Measurements from ENCODE around the gene CNEP1R1.
"Not testable (repeated sequence)": the region's sequence is repeated elsewhere in the genome, so short reads cannot be mapped to it uniquely, and the experiment has no call there.

The CNEP1R1 gene

DNA sequence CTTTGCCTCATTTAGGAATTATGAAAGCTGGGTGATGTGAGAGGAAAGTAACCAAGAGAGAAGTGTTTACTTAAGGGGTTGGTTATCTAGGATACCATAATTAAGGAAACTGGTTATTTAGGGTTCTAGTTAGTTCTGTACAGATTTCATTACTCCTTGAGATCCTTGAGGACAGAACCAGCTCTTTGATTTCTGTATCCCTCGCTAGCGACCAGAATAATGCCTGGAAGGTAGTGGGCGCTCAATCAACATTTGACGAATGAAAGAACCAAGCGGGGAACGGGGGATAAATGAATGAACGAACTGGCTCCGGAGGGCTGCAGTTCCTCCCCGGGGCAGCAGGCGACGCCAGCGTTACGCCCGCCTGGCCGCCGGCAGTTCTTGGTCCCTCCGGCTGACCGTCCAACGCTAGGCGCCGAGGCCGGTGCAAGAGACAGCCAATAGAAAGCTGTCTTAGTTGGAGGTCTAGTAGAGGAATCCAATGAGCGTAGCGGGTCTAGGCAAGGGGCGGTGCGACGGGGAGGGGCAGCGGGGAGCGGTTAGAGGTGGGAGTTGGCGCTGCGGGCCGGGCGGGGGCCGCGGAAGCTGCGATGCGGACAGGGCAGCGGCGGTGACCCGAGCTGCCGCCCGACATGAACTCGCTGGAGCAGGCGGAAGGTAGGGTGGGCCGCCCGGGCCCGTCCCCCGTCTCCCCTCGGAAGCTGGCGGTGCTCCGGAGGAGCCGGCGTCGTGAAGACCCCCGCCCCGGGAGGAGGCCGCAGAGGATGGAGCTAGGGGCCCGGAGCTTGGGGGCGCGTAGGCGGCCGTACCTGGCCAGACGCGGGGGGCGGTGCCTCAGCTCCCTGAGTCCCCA, at the start of gene CNEP1R1:
CNEP1R1 (plus strand) TSS at position 542 of the 853 bp plus-strand sequence; CDS start at position 633, 91 bp downstream.
- peak; percentile 98 for DNase-seq

GRCh38 chr16:49977427-49977826, 47.6 kb upstream of the CNEP1R1 start:
- no peak for DNase-seq

GRCh38 chr16:49978569-49979326, 46.3 kb upstream of the CNEP1R1 start:
- no peak for DNase-seq

GRCh38 chr16:49980166-49980565, 44.9 kb upstream of the CNEP1R1 start:
- no peak for DNase-seq

GRCh38 chr16:49986351-49987124, 38.5 kb upstream of the CNEP1R1 start:
- no peak for DNase-seq

GRCh38 chr16:49987381-49987780, 37.6 kb upstream of the CNEP1R1 start:
- DNase-seq, result no peak

- no peak for DNase-seq
These were observed 32.2 kb upstream of the CNEP1R1 start for GRCh38 chr16:49992825-49993224.

DNA sequence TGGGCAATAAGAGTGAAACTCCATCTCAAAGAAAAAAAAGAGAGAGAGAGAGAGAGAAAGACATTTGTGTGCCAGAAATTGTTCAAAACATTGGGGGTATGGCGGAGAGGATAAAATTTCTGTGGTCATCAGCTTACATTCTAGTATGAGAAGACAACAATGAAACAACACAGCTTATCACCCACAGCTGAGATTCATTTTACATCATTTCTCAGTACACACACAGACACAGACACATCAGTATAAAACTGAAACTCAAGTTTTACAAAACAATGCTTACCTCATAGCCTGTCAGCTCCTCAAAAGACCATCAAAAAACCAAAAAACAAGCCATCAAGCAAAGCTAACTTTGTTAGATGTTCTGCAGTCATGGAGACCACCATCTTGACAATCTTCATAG, 31.4 kb upstream of the CNEP1R1 start:
- DNase-seq, result no peak

GRCh38 chr16:49994006-49994405, 31.0 kb upstream of the CNEP1R1 start:
- no peak for DNase-seq

DNA sequence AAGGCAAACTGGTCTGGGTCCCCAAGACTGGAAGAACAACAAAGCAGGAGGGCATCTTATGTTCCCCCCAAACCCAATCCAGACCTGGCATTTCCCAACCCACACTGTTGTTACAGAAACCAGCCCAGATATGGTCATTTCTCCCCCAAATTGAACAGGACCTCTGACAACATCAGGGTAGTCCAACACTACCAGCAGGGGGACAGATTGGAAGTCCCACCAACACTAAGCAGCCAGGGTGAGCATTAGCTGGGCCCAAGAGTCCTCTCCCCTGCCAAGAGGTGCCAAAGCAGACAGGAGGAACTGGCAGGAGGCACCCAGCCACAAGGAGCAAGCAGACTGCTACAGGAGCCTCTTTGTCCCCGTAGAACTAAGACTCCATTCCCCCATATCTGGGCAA, 29.3 kb upstream of the CNEP1R1 start:
- DNase-seq, result no peak

- no peak for DNase-seq
These were observed 27.2 kb upstream of the CNEP1R1 start for GRCh38 chr16:49997721-49998251.

GRCh38 chr16:49998991-49999390, 26.0 kb upstream of the CNEP1R1 start:
- DNase-seq, result no peak

- no peak for DNase-seq
These were observed 23.9 kb upstream of the CNEP1R1 start for GRCh38 chr16:50001144-50001543.

DNA sequence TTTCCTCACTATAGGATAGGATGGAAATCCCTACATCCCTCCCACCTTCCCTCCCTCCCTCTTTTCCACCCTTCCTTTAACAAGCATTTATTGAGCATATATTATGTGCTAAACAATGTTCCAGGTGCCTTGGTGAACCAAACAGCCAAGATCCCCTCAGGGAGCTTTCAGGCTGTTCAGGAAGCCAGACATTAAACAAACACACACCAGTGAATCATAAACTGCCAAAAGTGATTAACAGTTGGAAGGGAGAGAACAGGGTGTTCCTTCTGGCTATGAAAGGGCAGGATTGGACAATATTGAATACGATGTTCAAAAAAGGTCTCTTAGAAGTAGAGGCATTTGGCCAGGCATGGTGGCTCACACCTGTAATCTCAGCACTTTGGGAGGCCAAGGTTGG, 22.8 kb upstream of the CNEP1R1 start:
- no peak for DNase-seq

DNA sequence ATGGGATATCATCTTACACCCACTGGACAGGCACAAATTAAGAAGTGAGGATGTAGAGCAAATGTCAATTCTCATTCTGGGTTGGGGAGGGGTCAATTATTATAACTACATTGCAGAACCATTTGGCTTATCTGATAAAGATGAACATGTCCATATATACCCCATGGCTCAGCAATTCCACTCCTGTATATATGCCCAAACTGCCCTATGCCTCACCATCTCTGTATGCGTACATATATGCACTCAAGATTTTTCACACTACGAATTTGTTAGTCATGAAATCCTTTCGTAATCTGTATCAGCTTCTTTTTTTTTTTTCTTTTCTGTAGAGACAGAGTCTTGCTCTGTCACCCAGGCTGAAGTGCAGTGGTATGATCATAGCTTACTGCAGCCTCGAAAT, 20.8 kb upstream of the CNEP1R1 start:
- no peak for DNase-seq

- no peak for DNase-seq
These were observed 18.1 kb upstream of the CNEP1R1 start for GRCh38 chr16:50006964-50007363.

GRCh38 chr16:50007744-50008143, 17.3 kb upstream of the CNEP1R1 start:
- no peak for DNase-seq

- no peak for DNase-seq
These were observed 14.8 kb upstream of the CNEP1R1 start for GRCh38 chr16:50010212-50010611.

DNA sequence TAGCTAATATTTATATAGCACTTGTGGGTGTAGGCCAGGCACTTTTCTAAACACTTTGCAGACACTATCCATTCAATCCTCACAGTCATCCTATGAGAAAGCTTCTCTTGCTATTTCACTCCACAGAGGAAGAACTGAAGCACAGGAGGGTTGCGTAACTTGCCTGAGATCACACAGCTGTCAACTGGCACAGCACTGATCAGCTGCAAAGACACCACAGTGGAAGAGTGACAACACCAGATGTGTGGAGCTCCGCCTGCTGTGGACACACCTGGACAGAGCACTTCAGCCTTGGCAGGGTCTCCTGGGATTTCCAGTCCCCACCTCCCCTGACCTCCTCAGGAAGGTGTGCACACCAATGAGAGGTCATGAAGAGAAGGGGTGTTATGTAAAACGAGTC, 13.3 kb upstream of the CNEP1R1 start:
- no peak for DNase-seq

DNA sequence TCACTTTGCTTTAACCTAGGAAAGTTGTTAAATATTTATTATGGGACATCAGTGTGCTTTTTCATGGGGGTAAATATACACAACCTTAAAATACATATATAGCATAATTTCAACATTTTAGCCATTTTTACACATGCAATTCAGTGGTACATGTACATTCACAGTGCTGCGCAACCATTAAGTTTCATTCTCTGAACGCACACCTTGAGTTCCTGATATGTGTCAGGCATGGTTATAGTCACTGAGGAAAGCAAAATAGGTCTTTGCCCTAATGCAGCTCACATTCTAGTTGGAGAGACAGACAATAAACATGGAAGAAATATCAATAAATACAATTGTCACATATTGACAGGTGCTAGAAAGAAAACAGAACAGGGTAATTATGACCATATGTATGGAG, 12.8 kb upstream of the CNEP1R1 start:
- no peak for DNase-seq

GRCh38 chr16:50014211-50014610, 10.8 kb upstream of the CNEP1R1 start:
- DNase-seq, result not testable (repeated sequence)

DNA sequence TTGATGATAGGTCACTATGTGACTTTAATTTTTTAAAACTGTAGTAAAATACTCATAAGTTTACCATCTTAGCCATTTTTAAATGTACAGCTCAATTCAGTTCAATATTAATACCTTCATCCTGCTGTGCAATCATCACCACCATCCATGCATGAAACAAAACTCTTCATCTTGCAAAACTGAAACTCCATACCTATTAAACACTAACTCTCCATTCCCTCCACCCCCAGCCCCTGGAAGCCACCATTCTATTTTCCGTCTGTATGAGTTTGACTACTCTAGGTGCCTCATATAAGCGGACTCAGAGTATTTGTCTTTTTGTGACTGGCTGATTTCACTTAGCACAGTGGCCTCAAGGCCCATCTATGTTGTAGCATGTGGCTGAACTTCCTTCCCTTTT, 9.4 kb upstream of the CNEP1R1 start:
- DNase-seq, result no peak

- DNase-seq, result no peak
These were observed 7.5 kb upstream of the CNEP1R1 start for GRCh38 chr16:50017553-50017952.

All from NCI-H1105 treated with DMSO at 0.1 percent for 48 hours (cell line).